Activated naive CD4-positive, alpha-beta T cell treated with Interleukin-2 at 50 U/mL for 16 hours (primary cell): ENCODE measurements around the gene CCSER1.
"Not testable (repeated sequence)": the region's sequence is repeated elsewhere in the genome, so short reads cannot be mapped to it uniquely, and the experiment has no call there.

Experiments
- DNase-seq: peaks from one replicate; pipeline ENCODE4 v3.0.0-alpha.2; 2020

The CCSER1 gene

DNA sequence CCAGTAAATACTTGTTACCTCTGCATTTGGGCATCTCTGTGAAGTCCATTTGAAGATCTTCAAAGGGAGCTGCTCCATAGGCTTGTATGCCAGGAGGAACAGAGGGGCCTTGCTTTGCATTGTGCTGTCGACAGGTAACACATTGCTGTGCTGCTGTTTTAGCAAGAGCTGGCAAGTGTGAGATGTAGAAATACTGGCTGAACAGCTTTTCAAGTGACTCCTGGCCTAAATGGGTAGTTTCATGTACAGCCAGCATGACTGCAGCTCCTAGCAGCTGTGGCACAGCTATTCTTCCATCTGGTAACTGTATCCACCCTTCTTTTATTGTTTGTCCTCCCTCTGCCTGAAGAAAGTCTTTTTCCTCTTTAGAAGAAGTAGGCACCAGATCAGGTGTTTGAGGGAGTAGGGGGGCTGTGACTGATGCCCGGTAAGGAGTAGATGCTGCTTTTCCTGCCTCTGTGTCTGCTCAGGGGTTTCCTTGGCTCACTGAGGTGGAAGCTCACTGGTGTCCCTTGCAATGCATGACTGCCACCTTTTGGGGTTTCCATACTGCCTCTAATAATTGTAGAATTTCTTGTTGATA is 965.3 kb downstream of the CCSER1 start:
- no peak for DNase-seq

DNA sequence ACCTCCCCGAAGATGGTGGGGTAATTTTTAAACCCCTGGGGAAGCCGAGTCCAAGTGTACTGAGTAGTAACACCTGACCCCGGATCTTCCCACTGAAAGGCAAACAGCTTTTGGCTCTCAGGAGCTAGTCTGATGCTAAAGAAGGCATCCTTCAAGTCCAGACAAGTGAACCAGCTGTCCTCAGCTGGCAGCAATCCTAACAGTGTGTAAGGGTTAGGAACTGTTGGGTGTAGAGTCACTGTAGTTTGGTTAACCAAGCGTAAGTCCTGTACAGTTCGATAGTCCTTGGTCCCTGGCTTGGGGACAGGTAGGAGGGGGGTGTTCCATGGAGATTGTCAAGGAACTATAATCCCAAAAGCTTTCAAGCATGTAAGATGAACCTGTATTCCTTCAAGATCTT is 967.0 kb downstream of the CCSER1 start:
- not testable (repeated sequence) for DNase-seq

DNA sequence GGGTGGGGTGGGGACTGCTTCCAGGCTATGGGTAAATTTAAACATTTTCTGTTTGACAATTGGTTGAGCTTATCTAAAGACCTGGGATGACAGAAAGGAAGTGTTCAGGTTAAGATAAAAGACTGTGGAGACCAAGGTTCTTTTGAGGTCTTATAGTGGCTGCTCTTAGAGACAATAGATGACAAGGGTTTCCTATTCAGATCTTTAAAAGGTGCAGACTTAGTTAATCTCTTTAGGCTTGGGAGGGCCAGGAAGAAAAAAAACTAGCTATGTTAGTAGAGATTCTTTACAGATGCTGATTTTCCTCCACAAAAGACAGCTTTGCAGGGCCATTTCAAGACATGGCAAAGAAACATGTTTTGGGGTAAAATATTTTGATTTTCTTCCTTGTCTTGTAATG is 972.5 kb downstream of the CCSER1 start:
- DNase-seq: no peak

DNA sequence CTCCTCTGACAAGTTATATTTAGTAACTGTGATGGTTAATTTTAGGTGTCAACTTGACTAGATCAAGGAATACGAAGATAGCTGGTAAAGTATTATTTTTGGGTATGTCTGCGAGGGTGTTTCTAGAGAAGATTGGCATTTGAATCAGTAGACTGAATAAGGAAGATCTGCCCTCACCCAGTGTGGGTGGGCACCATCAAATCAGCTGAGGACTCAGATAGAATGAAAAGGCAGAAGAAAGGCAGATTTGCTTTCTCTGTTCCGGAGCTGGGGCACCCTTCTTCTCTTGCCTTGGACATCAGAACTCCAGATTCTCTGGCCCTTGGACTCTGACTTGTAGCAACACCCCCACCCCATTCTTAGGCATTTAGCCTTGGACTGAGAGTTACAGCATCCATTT is 981.6 kb downstream of the CCSER1 start:
- no peak for DNase-seq

DNA sequence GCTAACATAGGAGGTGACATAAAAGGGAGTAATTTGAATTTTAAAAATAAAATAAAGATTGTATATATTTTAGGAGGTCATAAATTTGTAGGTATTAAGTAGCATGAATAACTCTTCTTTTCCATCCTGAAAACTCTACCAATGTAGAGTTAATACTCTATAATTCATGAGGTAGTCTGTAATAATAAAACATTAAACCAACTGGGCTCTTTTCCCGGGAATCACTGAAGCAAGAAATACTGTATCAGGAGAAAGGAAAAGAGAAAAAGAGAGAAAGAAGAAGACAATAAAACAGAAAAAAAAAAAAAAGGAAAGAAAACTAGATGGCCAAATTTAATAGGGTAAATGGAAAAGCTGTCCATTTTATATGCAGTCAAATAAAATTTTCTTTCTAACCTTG is 984.4 kb downstream of the CCSER1 start:
- no peak for DNase-seq

DNA sequence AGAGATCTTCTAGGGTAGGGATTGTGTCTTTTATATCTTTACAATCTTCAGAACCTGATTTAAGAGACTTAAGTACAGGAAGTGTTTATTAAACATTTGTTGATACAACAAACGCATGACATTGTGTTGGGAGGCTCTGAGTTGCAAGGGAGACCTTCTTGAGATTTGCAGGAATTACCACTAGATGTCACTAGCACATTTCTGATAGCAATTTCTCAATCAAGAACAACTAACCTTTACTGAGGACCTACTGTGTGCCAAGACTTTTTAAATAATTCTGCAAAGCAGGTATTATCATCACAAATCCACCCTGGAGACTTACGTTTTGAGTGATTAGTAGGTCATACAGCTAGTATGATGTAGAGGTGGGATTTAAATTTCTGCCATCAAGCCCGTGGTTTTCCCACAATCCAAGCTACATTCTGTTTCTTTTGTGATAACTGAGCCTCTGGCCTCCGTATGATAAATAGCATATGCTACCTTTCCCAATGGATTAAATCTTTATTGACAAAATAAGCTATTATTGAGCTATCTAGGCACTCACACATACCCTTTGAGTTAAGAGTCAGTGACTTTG is 986.0 kb downstream of the CCSER1 start:
- DNase-seq: no peak

DNA sequence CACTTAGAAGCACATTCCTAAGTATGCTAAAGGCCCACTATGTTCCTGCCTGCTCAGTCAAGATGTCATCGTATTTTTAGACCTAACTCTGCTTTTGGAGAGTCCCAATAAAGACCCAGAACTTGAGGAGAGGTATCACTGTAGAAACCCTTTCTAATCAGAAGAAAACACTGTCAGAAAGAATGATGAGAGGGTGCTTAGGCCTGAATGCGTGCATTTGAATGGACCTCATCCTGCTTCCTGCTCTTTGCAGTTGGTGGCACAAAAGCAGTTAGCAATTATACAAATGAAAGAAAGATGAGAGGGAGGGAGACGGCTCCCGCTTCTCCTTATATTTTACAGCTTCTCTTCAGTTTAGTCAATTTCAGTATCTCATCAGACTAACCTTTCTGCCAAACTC is 987.2 kb downstream of the CCSER1 start:
- no peak for DNase-seq

DNA sequence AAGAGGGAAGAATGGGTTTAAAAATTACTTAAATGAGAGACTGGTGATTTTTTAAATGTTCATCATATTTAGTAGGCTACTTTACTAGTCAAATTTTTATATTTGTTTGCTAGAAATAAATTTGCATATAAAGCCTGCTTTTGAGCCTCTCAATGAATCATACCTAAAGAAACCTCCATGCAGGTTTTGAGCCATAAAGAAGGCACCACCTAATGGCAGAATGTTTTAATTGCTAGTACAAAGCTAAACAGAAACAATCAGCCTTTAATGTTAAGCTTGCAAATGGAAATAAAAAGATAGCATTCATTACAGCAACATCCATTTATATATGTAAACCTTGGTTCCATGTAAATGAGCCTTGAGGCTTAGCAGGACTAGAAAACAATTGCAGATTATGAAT is 989.7 kb downstream of the CCSER1 start:
- no peak for DNase-seq

DNA sequence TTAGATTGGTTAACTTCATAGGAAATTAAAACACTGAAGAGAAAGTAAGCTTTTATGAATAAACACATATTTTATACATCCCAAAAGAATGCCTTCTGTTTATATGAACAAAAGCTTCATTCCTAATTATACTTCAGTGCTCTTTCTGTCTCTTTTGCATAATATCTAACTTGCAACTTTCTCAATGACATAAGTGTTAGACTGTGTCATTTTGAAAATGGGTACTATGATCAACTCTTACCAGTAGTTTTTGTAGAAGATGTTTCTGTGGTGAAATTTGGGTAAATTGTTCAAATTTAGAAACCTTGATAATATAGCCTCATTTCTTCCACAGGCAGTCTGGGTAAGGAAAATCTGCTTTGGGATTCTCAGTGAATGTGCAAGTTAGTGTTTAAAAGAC is 991.4 kb downstream of the CCSER1 start:
- DNase-seq: no peak

DNA sequence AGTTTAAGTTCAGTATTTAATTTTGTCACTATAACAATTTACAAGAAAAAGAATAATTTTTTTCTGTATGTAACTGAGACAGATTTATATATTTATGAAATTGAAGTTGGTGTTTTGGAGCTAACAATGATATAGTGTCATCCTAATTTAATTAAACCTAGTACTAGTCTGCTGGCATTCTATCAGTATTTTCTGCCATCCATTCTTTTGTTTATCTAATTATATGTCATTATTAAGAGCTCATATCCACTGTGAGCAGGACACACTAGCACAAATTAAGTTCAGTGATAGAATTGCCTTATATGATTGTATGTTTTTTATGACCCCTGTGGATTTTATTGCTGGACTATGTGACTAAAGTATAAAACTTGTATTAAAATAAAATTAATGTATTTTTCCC is 996.5 kb downstream of the CCSER1 start:
- no peak for DNase-seq

DNA sequence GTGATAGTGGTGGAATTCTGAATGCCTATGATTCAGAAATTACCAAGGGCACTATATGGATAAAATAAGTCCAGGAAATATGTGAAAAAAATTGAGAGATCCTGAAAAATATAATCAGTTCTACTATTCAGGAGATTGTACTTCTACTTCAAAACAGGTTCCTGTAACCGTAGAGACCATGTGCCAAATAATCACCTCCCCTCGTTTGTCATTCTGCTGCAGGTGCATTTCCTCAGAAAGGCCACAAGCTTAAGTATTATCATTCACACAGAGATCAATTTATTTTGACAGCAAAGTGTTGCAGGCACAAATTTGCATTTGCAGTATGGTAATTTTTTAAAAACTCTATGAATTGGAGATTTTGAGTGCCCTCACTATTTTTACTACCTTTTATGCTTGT is 1000.0 kb downstream of the CCSER1 start:
- DNase-seq: no peak

DNA sequence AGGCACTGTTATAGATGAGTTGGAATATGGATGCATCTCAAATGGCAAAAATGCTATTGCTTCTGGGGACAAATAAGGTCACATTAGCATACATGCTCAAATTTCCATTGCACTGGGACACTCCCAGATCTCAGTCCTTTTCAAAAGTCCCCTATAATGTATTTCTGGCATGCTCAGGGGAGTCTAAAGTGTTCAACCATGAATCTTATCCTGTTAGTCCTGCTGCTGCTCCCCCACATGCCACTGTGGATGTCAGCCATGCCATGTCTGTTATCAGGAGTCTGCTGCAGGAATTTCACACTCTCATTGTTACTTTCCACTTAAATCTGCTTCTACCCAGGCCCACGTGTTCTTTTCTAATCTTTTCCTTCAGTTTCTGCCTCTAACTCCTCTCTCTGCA is 1000.6 kb downstream of the CCSER1 start:
- no peak for DNase-seq

DNA sequence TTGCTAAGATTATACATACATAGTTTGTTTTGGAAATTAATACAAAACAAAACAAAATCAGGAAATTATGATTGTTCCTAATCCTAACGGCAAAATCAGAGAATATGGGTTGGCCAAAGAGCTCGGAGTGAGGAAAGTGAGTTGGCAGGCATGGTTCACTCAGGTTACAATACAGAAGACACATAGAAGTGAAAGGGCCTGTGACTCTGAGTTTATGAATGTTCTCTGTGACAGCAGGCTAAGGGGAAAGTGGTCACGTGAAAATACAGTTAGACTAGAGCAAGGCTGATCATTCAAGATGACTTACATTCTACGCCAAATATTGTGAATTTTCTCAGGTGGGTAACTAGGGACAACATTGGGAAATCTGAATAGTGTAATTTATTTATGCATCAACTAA is 1001.3 kb downstream of the CCSER1 start:
- no peak for DNase-seq

DNA sequence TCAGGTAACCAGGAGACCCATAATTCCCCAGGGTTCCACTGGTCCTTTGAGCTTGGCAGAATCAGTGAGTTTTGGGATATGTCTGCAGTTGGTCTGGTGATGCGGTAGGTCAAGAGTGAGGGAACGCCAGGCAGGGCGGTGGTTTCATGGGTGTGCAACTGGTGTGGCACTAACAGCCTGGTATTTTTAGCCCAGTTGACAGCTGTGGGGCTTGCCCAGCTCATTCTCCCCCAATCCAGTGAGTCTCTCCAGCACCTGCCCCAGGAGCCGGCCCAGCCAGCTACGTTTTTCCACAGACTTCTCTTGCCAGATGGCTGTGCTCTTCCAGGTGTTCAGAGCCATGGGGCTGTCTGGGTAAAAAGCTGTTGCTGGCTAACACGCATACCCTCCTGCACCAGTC is 1019.9 kb downstream of the CCSER1 start:
- no peak for DNase-seq

DNA sequence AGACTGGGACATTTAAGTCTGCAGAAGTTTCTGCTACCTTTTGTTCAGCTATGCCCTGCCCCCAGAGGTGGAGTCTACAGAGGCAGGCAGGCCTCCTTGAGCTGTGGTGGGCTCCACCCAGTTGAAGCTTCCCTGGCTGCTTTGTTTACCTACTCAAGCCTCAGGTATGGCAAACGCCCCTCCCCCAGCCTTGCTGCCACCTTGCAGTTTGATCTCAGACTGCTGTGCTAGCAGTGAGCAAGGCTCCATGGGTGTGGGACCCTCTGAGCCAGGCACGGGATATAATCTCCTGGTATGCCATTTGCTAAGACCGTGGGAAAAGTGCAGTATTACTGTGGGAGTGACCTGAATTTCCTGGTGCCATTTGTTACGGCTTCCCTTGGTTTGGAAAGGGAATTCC is 1026.8 kb downstream of the CCSER1 start:
- not testable (repeated sequence) for DNase-seq

DNA sequence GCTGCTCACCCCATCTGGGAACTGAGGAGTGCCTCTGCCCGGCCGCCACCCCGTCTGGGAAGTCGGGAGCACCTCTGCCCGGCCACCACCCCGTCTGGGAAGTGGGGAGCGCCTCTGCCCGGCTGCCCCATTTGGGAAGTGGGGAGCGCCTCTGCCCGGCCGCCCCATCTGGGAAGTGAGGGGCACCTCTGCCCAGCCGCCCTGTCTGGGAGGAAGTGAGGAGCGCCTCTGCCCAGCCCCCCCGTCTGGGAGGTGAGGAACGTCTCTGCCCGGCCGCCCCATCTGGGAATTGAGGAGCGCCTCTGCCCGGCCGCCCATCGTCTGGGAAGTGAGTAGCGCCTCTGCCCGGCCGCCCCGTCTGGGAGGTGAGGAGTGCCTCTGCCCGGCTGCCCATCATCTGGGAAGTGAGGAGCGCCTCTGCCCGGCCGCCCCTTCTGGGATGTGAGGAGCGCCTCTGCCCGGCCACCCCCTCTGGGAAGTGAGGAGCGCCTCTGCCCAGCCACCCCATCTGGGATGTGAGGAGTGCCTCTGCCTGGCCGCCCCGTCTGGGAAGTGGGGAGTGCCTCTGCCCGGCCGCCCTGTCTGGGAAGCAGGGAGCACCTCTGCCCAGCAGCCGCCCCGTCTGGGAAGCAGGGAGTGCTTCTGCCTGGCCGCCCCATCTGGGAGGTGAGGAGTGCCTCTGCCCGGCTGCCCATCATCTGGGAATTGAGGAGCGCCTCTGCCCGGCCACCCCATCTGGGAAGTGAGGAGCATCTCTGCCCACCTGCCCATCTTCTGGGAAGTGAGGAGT is 1040.9 kb downstream of the CCSER1 start:
- not testable (repeated sequence) for DNase-seq

DNA sequence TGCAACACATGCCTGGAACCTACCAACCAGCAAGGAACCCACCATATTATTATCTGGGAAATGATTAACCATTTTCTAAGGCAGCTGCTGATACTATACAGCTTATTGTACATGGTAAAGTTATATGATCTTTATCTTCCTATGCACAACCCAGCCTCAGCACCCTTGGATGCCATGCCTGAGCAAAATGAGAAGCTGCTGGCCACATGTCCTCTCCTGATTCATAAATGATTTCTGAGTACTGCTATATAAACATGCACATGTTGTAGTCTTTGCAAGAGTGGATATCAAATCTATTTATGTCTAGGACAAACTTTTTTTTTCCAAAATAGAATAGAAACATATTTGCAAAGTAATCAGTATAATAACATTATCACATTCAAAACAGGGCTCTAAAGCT is 1043.6 kb downstream of the CCSER1 start:
- no peak for DNase-seq

DNA sequence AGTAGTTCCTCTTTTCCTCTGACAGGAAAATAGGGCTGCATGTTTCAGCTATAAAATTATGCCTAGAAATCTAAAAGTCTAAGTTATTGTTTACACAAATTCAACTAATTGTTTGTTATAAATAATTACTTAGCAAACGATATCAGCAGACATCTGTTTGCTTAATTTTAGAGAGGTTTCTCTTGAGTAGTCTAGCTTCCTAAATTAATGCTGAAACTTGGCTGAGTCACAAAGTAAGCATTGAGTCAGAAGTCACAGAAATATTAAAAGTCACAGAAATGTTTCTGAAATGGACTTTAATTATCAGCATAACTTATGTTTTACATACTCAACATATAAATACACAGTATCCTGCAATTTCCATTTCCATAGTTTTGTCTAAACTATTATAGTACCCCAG is 1044.0 kb downstream of the CCSER1 start:
- no peak for DNase-seq

DNA sequence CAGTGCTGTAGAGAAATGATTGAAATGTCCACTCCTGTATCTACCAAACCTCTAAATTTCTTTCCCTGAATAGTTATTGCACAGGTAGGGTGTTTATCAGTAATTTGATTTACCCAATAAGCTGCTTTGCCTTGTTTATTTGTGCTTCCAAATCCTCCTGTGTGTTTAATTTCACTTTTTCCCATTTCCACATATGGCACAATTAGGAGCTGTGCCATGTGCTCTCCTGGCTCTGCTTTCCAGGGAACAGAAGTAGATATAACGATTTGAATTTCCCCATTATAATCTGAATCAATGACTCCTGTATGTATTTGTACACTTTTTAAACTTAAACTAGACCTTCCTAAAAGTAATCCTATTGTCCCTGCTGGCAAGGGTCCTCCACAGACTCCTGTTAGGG is 1057.9 kb downstream of the CCSER1 start:
- DNase-seq: not testable (repeated sequence)

DNA sequence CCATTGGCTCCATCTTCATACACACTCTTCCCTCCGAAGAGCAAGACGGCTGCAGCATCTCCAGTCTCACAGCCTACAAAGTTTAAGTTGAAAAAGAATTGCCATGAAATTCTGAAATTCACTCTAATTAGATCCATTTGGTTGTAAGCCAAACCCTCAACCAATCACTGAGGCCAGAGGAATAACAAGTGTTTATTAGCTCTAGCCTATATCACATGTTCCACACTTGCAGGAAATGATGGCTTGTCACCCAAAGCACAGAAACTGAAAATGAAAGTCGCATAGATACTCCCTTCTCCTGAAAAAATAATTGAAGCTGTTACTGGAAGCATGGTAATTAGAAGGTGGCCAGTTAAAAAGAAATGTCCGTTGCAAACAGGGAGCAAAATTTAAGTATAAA is 1071.8 kb downstream of the CCSER1 start:
- no peak for DNase-seq

DNA sequence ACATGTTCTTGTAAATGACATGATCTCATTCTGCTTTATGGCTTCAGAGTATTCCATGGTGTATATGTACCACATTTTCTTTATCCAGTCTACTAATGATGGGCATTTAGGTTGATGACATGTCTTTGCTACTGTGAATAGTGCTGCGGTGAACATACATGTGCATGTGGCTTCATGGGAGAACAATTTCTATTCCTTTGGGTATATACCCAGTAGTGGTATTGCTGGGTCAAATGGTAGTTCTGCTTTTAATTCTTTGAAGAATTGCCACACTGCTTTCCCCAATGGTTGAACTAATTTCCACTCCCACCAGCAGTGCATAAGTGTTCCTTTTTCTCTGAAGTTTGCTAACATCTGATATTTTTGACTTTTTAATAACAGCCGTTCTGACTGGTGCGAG is 1080.3 kb downstream of the CCSER1 start:
- no peak for DNase-seq

DNA sequence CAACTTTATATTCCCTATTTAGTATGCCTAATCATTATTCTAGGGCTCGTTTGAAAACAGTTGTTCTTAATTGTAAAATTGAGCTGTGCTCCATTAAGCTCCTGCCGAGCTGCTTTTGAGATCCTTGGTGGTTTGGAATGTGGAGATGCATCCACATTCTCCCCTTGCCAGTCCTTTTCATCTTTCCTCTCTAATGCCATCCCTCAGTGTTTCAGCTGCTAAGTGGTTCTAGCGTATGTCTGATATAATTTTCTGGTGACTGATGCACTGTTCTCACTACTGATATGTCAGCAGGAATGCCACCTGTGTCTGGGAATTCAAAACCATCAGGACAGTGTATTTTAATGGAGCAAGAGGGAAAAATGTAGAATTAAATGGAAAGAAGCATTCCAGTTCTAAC is 1085.0 kb downstream of the CCSER1 start:
- DNase-seq: no peak

DNA sequence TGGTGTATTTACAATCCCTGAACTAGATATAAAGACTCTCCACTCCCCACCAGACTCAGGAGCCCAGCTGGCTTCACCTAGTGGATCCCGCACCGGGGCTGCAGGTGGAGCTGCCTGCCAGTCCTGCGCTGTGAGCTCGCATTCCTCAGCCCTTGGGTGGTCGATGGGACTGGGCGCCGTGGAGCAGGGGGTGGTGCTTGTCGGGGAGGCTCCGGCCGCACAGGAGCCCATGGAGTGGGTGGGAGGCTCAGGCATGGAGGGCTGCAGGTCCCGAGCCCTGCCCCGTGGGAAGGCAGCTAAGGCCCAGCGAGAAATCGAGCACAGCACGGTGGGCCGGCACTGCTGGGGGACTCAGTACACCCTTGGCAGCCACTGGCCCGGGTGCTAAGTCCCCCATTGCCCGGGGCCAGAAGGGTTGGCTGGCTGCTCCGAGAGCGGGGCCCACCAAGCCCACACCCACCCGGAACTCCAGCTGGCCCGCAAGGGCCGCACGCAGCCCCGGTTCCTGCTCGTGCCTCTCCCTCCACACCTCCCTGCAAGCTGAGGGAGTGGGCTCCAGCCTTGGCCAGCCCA is 1090.7 kb downstream of the CCSER1 start:
- not testable (repeated sequence) for DNase-seq

DNA sequence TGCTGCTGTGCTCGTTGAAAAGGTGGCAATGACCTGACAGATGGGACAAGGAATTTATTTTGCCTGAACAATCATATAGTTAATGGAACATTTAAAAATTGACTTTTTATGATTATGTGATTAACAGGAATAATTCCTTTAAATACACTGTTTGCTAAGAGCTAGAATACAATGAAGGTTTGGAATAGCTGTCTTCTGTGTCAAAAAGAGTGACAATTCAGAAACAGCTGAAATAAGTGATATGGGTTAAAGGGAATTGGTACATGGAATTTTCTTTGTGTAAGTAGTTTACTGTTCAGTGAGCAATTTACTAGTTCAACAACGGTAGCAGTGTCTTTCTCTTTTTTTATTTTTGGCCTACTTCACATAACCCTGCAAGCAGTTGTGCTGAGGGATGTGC is 1093.1 kb downstream of the CCSER1 start:
- DNase-seq: no peak
